DOHH2 (cell line): Measurements from ENCODE around the gene ATP6V0E1.

ENCODE experiments used
- H3F3A ChIP-seq: fragments of 200-600 bp; sonication (generic), shearing (Covaris generic); 2 replicates; pipeline ENCODE4 v1.6.0; 2016; ENCODE audit warnings: antibody characterized with exemption, mild to moderate bottlenecking; ENCODE audit not compliant: control insufficient read depth, insufficient read depth
- H3K27ac ChIP-seq: fragments of 200-600 bp; sonication (generic); 2 replicates; pipeline ENCODE4 v1.5.1; 2014; ENCODE audit warnings: low read depth, mild to moderate bottlenecking, low read length, moderate library complexity
- H3K27me3 ChIP-seq: fragments of 200-600 bp; sonication (generic); 2 replicates; pipeline ENCODE4 v1.6.1; 2014; ENCODE audit warnings: mild to moderate bottlenecking, low read length, mixed read lengths; ENCODE audit not compliant: control insufficient read depth
- H3K36me3 ChIP-seq: fragments of 200-600 bp; sonication (generic); 2 replicates; pipeline ENCODE4 v1.6.1; 2014; ENCODE audit warnings: mild to moderate bottlenecking, low read length, moderate library complexity, mixed read lengths; ENCODE audit not compliant: control insufficient read depth
- H3K4me1 ChIP-seq: fragments of 200-600 bp; sonication (generic); 2 replicates; pipeline ENCODE4 v1.6.1; 2014; ENCODE audit warnings: mild to moderate bottlenecking, low read length, mixed read lengths; ENCODE audit not compliant: control insufficient read depth
- H3K4me2 ChIP-seq: fragments of 200-600 bp; sonication (generic); 2 replicates; pipeline ENCODE4 v1.6.0; 2014; ENCODE audit warnings: mild to moderate bottlenecking, low read length, moderate library complexity
- H3K4me3 ChIP-seq: fragments of 200-600 bp; sonication (generic); 2 replicates; pipeline ENCODE4 v1.5.1; 2014; ENCODE audit warnings: mild to moderate bottlenecking, low read length, mixed read lengths
- H3K79me2 ChIP-seq: fragments of 200-600 bp; sonication (generic); 2 replicates; pipeline ENCODE4 v1.6.1; 2014; ENCODE audit warnings: mild to moderate bottlenecking, low read length, mixed read lengths; ENCODE audit not compliant: control insufficient read depth
- H3K9me2 ChIP-seq: fragments of 200-600 bp; sonication (generic); replicated peaks from 2 replicates; pipeline ENCODE4 v1.6.1; 2014; ENCODE audit warnings: mild to moderate bottlenecking, low read length, mixed read lengths; ENCODE audit not compliant: control insufficient read depth
- H3K9me3 ChIP-seq: fragments of 200-600 bp; sonication (generic); 2 replicates; pipeline ENCODE4 v1.6.1; 2014; ENCODE audit warnings: antibody characterized with exemption, low read length, mixed read lengths; ENCODE audit not compliant: control insufficient read depth, insufficient read depth
- H4K20me1 ChIP-seq: fragments of 200-600 bp; sonication (generic); 2 replicates; pipeline ENCODE4 v1.6.0; 2014; ENCODE audit warnings: low read depth, mild to moderate bottlenecking, antibody characterized with exemption, low read length, moderate library complexity; ENCODE audit not compliant: control insufficient read depth, insufficient read depth
- CTCF ChIP-seq: fragments of 200-600 bp; sonication (generic); IDR thresholded peaks from one replicate; pipeline ENCODE4 v1.5.1; 2014; ENCODE audit warnings: antibody characterized with exemption, mild to moderate bottlenecking, low read depth, low read length; ENCODE audit not compliant: poor library complexity, severe bottlenecking
- EZH2phosphoT487 ChIP-seq: fragments of 200-600 bp; sonication (generic); IDR thresholded peaks from 2 replicates; pipeline ENCODE4 v1.6.1; 2017; ENCODE audit warnings: borderline replicate concordance, mild to moderate bottlenecking, antibody characterized with exemption, low read length, moderate library complexity, mixed read lengths

Gene ATP6V0E1

GRCh38 chr5:172951371-172952033, 32.1 kb upstream of the ATP6V0E1 start:
- Histone ChIP-seq H3K9me3 (no peaks in the 10 kb centered on the region), H3K4me3 (no peak overlapping the region), H4K20me1 (no peaks in the 10 kb centered on the region), H3K27me3 (peaks cover 3% of the 10 kb centered on the region; the same call in 1 of the 2 replicates), H3K4me2 (no peak overlapping the region), H3K4me1 (no peaks in the 10 kb centered on the region), H3K9me2 (no peaks in the 10 kb centered on the region), H3K79me2 (no peaks in the 10 kb centered on the region), H3K36me3 (no peaks in the 10 kb centered on the region), H3F3A (no peaks in the 10 kb centered on the region), H3K27ac (no peak overlapping the region)
- TF ChIP-seq CTCF, result no peak

GRCh38 chr5:172952034-172952511, 31.5 kb upstream of the ATP6V0E1 start:
- Histone ChIP-seq H3K79me2 (no peaks in the 10 kb centered on the region), H4K20me1 (no peaks in the 10 kb centered on the region), H3K27ac (no peak overlapping the region), H3K4me3 (no peak overlapping the region), H3F3A (no peaks in the 10 kb centered on the region), H3K4me1 (no peaks in the 10 kb centered on the region), H3K27me3 (peaks cover 3% of the 10 kb centered on the region; the same call in 1 of the 2 replicates), H3K36me3 (no peaks in the 10 kb centered on the region), H3K9me2 (no peaks in the 10 kb centered on the region), H3K9me3 (no peaks in the 10 kb centered on the region), H3K4me2 (no peak overlapping the region)
- TF ChIP-seq CTCF, result no peak
- TF ChIP-seq EZH2phosphoT487, result no peak

GRCh38 chr5:172953776-172954675, 29.5 kb upstream of the ATP6V0E1 start:
- Histone ChIP-seq H3K27me3 (peaks cover 3% of the 10 kb centered on the region; the same call in 1 of the 2 replicates), H3K4me1 (peaks cover 4% of the 10 kb centered on the region), H3F3A (no peaks in the 10 kb centered on the region), H3K4me3 (no peak overlapping the region), H3K27ac (no peak overlapping the region), H3K79me2 (no peaks in the 10 kb centered on the region), H4K20me1 (no peaks in the 10 kb centered on the region), H3K36me3 (no peaks in the 10 kb centered on the region), H3K4me2 (no peak overlapping the region), H3K9me2 (no peaks in the 10 kb centered on the region), H3K9me3 (no peaks in the 10 kb centered on the region)
- no peak for TF ChIP-seq EZH2phosphoT487
- no peak for TF ChIP-seq CTCF
